GM20000 (cell line): ENCODE data around the gene CXCR5.
A peak's percentile ranks its signal among the peaks of the same experiment; 100 is the strongest.

ENCODE experiments used
- DNase-seq: peaks from one replicate; pipeline ENCODE4 v3.0.0; 2012; ENCODE audit warnings: low spot score
- CTCF ChIP-seq: IDR thresholded peaks from 2 replicates; pipeline ENCODE4 v1.5.1; 2012; ENCODE audit warnings: mild to moderate bottlenecking, control low read depth; ENCODE audit errors: extremely low read depth, missing control alignments

Gene CXCR5

GRCh38 chr11:118843565-118843964, 40.1 kb upstream of the CXCR5 start:
- no peak for TF ChIP-seq CTCF

GRCh38 chr11:118845369-118845768, 38.3 kb upstream of the CXCR5 start:
- peak; percentile 45 for DNase-seq
- no peak for TF ChIP-seq CTCF

More at GRCh38 chr11:118843565-118843964, 40.1 kb upstream of the CXCR5 start:
- no peak for DNase-seq

- TF ChIP-seq CTCF, result no peak
- no peak for DNase-seq
These were observed 37.3 kb upstream of the CXCR5 start for GRCh38 chr11:118846181-118846935.

GRCh38 chr11:118849825-118850224, 33.9 kb upstream of the CXCR5 start:
- TF ChIP-seq CTCF, result no peak
- DNase-seq, result no peak

- DNase-seq, result peak; percentile 50
- TF ChIP-seq CTCF, result no peak
These were observed 31.7 kb upstream of the CXCR5 start for GRCh38 chr11:118851970-118852369.

- TF ChIP-seq CTCF, result no peak
- DNase-seq, result no peak
These were observed 30.0 kb upstream of the CXCR5 start for GRCh38 chr11:118853678-118854077.

- no peak for TF ChIP-seq CTCF
- peak; percentile 29 for DNase-seq
These were observed 27.4 kb upstream of the CXCR5 start for GRCh38 chr11:118856314-118856713.
